ENCODE measurements around the gene CAPN8.

CAPN8 gene

DNA sequence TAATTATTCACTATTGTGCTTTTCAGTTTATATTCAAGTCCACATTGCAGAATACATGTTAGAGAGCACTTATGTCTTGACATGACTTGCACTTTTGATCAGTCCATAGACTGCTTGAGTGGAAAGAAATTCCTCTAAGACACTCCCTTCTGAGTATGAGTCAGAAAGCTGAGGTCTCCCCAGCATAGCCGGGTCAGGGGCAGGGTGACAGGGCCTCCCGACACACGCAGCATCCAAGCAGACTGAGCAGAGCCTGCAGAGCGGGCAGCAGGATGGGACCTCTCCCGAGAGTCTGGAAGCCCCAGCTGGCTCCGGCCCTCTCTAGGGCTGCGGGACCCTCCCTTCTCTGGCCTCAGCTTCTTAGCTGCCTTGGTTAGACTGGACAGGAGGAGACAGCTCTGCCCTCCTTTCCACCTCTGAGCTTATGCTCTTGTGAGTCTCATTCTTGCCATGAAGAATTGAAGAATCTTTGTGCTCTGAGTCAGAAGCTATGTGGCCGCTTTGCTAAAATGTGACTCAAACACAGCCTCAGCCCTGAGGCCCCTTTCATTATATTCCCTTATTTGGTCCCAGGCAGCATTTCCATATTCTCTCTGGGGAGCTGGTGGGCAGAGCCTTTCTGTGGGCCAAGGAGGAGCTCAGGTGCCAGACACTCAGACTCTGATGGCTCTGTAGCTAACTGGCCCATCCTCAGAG lies 35.6 kb upstream of the CAPN8 start:
- peak overlapping the region in 1 of 2 donors; percentile 38 for H3K4me3 ChIP-seq (replicated peaks in 1 of 2; ENCODE audit: low read depth in 2 of 2, low read length in 2 of 2)
- TF ChIP-seq, protein P1, sequence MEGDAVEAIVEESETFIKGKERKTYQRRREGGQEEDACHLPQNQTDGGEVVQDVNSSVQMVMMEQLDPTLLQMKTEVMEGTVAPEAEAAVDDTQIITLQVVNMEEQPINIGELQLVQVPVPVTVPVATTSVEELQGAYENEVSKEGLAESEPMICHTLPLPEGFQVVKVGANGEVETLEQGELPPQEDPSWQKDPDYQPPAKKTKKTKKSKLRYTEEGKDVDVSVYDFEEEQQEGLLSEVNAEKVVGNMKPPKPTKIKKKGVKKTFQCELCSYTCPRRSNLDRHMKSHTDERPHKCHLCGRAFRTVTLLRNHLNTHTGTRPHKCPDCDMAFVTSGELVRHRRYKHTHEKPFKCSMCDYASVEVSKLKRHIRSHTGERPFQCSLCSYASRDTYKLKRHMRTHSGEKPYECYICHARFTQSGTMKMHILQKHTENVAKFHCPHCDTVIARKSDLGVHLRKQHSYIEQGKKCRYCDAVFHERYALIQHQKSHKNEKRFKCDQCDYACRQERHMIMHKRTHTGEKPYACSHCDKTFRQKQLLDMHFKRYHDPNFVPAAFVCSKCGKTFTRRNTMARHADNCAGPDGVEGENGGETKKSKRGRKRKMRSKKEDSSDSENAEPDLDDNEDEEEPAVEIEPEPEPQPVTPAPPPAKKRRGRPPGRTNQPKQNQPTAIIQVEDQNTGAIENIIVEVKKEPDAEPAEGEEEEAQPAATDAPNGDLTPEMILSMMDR (IDR thresholded peaks at IDR 0.05; ENCODE audit: low read depth, low read length): no peak
- peak; percentile 92 to 99 for DNase-seq (ENCODE audit: low read depth in 2 of 2)

DNA sequence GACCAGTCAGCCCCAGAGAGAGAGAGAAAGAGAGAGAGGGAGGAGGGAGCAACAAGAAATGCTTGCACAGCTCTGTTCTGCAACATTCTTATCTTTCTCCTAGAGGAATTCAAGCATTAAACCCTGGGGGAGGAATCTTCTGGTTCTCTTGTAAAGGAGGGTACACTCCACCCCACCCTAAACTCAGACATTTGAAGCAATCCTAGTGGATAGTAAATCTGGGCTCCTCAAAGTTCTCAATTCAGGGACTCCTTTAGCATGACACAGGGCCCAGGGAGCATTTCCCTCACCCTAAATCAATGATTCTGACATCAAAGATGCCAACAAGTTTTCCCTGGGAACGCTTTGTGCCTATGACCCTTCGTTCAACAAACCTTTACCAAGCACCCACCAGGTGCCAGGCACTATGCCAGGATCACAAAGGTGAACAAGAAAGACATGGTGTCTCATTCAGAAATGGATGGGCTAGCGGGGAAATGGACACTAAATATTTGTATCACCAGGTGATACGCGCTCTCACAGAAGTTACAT lies 35.0 kb upstream of the CAPN8 start:
- DNase-seq (ENCODE audit: low read depth in 2 of 2): peak; percentile 63 to 67
- TF ChIP-seq, protein P1 (IDR thresholded peaks at IDR 0.05; ENCODE audit: low read depth, low read length): no peak
- no peak overlapping the region for H3K4me3 ChIP-seq (replicated peaks in 1 of 2; ENCODE audit: low read depth in 2 of 2, low read length in 2 of 2)

DNA sequence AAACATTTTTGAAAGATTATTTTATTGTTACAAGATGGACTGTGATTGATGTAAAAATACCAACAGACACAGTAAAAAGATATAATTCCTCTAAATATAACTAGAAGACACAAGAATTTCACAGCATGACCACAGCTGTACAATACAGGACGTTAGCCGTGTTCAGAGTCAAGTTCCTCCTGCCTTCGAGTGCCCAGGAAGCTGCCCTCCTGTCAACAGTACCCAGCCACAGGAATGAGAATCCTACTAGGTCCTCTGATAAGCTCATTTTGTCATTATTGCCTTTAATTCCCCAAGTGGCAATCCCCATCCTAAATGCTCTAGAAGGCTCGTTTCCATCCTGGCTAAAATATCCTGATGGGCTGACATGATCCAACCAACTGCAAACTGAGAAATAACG lies 30.4 kb upstream of the CAPN8 start:
- H3K4me3 ChIP-seq (replicated peaks in 1 of 2; ENCODE audit: low read depth in 2 of 2, low read length in 2 of 2): no peak overlapping the region
- TF ChIP-seq, protein P1 (IDR thresholded peaks at IDR 0.05; ENCODE audit: low read depth, low read length): no peak
- no peak for DNase-seq (ENCODE audit: low read depth in 2 of 2)

DNA sequence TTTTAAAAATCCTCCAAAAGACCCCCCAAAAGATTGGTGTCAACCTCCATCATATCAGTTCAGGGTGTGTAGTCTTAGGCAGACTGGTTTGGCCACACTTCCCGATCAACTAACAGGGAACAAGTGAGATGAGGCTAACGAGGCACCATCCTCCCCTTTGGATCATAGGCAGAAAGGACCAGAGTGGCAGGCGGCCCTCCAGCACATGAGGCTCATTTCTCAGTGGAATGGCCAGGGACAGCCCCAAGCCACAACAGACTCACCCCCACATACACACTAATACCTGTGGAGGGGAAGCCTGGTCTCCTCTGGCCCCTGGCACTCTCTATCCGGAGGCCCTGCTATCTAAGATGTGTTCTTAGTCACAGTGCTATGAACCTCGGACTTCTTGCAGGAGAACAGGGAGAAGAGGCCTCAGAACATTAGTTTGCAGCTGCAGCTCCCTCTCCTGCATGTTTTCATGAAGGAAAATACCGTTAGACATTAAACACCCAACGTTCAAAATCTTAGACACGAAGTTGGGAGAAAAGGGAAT lies 29.6 kb upstream of the CAPN8 start:
- no peak for DNase-seq (ENCODE audit: low read depth in 2 of 2)
- no peak overlapping the region for H3K4me3 ChIP-seq (replicated peaks in 1 of 2; ENCODE audit: low read depth in 2 of 2, low read length in 2 of 2)
- TF ChIP-seq, protein P1 (IDR thresholded peaks at IDR 0.05; ENCODE audit: low read depth, low read length): no peak

DNA sequence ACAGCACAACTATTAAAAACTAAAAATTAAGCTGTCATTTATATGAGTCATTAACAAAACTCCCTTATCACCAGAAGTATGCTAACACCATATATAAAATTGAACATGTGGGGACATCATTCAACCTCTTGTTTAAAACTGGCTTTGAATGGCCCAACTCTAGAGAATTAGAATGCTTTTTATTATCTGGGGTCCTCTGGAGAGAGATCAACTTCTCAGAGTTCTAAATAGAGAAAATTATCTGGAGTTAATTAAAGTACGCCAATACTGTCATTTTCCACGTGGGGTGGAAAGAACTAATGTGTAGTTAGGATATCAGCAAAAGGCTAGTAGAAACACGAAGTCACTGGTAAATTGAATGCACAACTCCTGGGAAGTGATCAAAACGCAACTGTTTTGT lies 25.6 kb upstream of the CAPN8 start:
- no peak overlapping the region for H3K4me3 ChIP-seq (replicated peaks in 1 of 2; ENCODE audit: low read depth in 2 of 2, low read length in 2 of 2)
- TF ChIP-seq, protein P1 (IDR thresholded peaks at IDR 0.05; ENCODE audit: low read depth, low read length): no peak
- no peak for DNase-seq (ENCODE audit: low read depth in 2 of 2)

DNA sequence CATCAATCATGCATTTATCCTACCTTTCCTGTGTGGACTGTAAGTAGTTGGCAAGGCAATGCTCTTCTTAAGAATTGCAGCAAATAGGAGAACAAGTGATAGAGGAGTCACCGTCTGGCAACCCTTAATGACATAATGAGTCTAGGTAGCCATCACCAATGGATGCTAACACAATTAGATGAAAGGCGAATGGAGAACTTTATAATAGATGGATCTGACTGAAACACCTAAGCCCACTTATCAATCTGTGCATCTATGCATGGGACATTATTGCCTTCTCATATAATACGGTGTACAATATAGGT lies 18.9 kb upstream of the CAPN8 start:
- DNase-seq (ENCODE audit: low read depth in 2 of 2): no peak
- TF ChIP-seq, protein P1 (IDR thresholded peaks at IDR 0.05; ENCODE audit: low read depth, low read length): no peak
- no peak overlapping the region for H3K4me3 ChIP-seq (replicated peaks in 1 of 2; ENCODE audit: low read depth in 2 of 2, low read length in 2 of 2)

Measured in cardiac fibroblast (primary cell).